Astrocyte (in vitro differentiated cells and primary cell): ENCODE results near the gene LASP1NB.
A peak's percentile ranks its signal among the peaks of the same experiment; 100 is the strongest.

Experiments used
- DNase-seq: peaks from one replicate; pipeline ENCODE4 v3.0.0-alpha.2; 2010; ENCODE audit warnings: low read depth
- FAIRE-seq: peaks from 2 replicates; lab custom pipeline; 2011; peaks lifted over from hg19 to GRCh38; lab: Jason Lieb, UNC
- H2AFZ ChIP-seq: 2 replicates; pipeline ENCODE4 v1.6.0; 2012; ENCODE audit warnings: low read depth, low read length, inconsistent platforms
- H3K27ac ChIP-seq: 2 replicates; pipeline ENCODE4 v1.5.1; 2011; ENCODE audit warnings: low read depth, low read length, inconsistent platforms
- H3K27me3 ChIP-seq: 2 replicates; pipeline ENCODE4 v1.6.0; 2011; ENCODE audit warnings: low read length, inconsistent platforms; ENCODE audit not compliant: insufficient read depth
- H3K36me3 ChIP-seq: 2 replicates; pipeline ENCODE4 v1.5.1; 2011; ENCODE audit warnings: low read length, inconsistent platforms; ENCODE audit not compliant: insufficient read depth
- H3K4me1 ChIP-seq: 2 replicates; pipeline ENCODE4 v1.5.1; 2011; ENCODE audit warnings: low read length, inconsistent platforms; ENCODE audit not compliant: insufficient read depth
- H3K4me2 ChIP-seq: 2 replicates; pipeline ENCODE4 v1.6.0; 2012; ENCODE audit warnings: low read length, inconsistent platforms
- H3K4me3 ChIP-seq: 2 replicates; pipeline ENCODE4 v1.5.1; 2011; ENCODE audit warnings: low read depth, mild to moderate bottlenecking, low read length, inconsistent platforms; ENCODE audit not compliant: insufficient read depth
- H3K79me2 ChIP-seq: 2 replicates; pipeline ENCODE4 v1.6.0; 2012; ENCODE audit warnings: mild to moderate bottlenecking, low read length, inconsistent platforms; ENCODE audit not compliant: insufficient read depth
- H3K9ac ChIP-seq: 2 replicates; pipeline ENCODE4 v1.6.0; 2012; ENCODE audit warnings: mild to moderate bottlenecking, low read length, inconsistent platforms
- H3K9me3 ChIP-seq: 2 replicates; pipeline ENCODE4 v1.5.1; 2012; ENCODE audit warnings: low read depth, mild to moderate bottlenecking, low read length, inconsistent platforms; ENCODE audit not compliant: insufficient read depth
- H4K20me1 ChIP-seq: 2 replicates; pipeline ENCODE4 v1.6.0; 2012; ENCODE audit warnings: low read length, inconsistent platforms; ENCODE audit not compliant: insufficient read depth
- H3K27ac Mint-ChIP-seq: one replicate; pipeline ENCODE4 v1.8.0; 2021; ENCODE audit warnings: mild to moderate bottlenecking, mixed read lengths; ENCODE audit not compliant: unreplicated experiment
- H3K27me3 Mint-ChIP-seq: one replicate; pipeline ENCODE4 v1.8.0; 2021; ENCODE audit warnings: low read depth, mixed read lengths; ENCODE audit not compliant: unreplicated experiment
- H3K36me3 Mint-ChIP-seq: one replicate; pipeline ENCODE4 v1.8.0; 2021; ENCODE audit warnings: low read depth, mixed read lengths; ENCODE audit not compliant: unreplicated experiment
- H3K4me1 Mint-ChIP-seq: one replicate; pipeline ENCODE4 v1.8.0; 2021; ENCODE audit warnings: low read depth, mixed read lengths; ENCODE audit not compliant: unreplicated experiment
- H3K4me3 Mint-ChIP-seq: one replicate; pipeline ENCODE4 v1.8.0; 2021; ENCODE audit warnings: mild to moderate bottlenecking, moderate library complexity, mixed read lengths; ENCODE audit not compliant: unreplicated experiment
- H3K9me3 Mint-ChIP-seq: one replicate; pipeline ENCODE4 v1.8.0; 2021; ENCODE audit warnings: mild to moderate bottlenecking, mixed read lengths; ENCODE audit not compliant: unreplicated experiment
- CTCF ChIP-seq: IDR thresholded peaks from 2 replicates; pipeline ENCODE4 v1.5.1; 2011; ENCODE audit warnings: low read depth, mild to moderate bottlenecking, inconsistent platforms, low read length, moderate library complexity; ENCODE audit not compliant: insufficient read depth
- EZH2 ChIP-seq: IDR thresholded peaks from 2 replicates; pipeline ENCODE4 v1.6.1; 2012; ENCODE audit warnings: mild to moderate bottlenecking, low read length, inconsistent platforms; ENCODE audit not compliant: insufficient read depth

Gene LASP1NB

GRCh38 chr17:38883592-38884526, 41.6 kb upstream of the LASP1NB start:
- Mint-ChIP-seq H3K4me1 (peaks cover 78% of the 10 kb centered on the region), H3K4me3 (peak overlapping the region; percentile 74), H3K36me3 (peaks cover 17% of the 10 kb centered on the region), H3K9me3 (no peaks in the 10 kb centered on the region), H3K27me3 (no peaks in the 10 kb centered on the region), H3K27ac (peak overlapping the region; percentile 49)
- Histone ChIP-seq H3K9ac (peak overlapping the region; percentile 4), H3K27me3 (no peaks in the 10 kb centered on the region), H3K79me2 (peaks cover 87% of the 10 kb centered on the region), H2AFZ (no peak overlapping the region), H3K27ac (no peak overlapping the region), H4K20me1 (peaks cover 98% of the 10 kb centered on the region), H3K9me3 (no peaks in the 10 kb centered on the region), H3K4me2 (peak overlapping the region; percentile 60), H3K4me1 (peaks cover 63% of the 10 kb centered on the region), H3K4me3 (no peak overlapping the region), H3K36me3 (peaks cover 27% of the 10 kb centered on the region)
- TF ChIP-seq EZH2, result no peak
- TF ChIP-seq CTCF, result no peak
- no peak for FAIRE-seq
- DNase-seq, result peak; percentile 47

GRCh38 chr17:38885044-38885727, 40.2 kb upstream of the LASP1NB start:
- H2AFZ ChIP-seq, result no peak overlapping the region
- H3K27ac Mint-ChIP-seq, result no peak overlapping the region
- H3K36me3 ChIP-seq, result peaks cover 27% of the 10 kb centered on the region
- H3K9ac ChIP-seq, result no peak overlapping the region
- H3K27me3 ChIP-seq, result no peaks in the 10 kb centered on the region
- DNase-seq (no peak), FAIRE-seq (no peak)
- H3K9me3 Mint-ChIP-seq, result no peaks in the 10 kb centered on the region
- H3K4me1 ChIP-seq, result peaks cover 55% of the 10 kb centered on the region
- H3K4me3 ChIP-seq, result no peak overlapping the region
- no peaks in the 10 kb centered on the region for H3K9me3 ChIP-seq
- TF ChIP-seq CTCF (no peak), EZH2 (no peak)
- H3K79me2 ChIP-seq, result peaks cover 98% of the 10 kb centered on the region
- H3K4me2 ChIP-seq, result peak overlapping the region; percentile 9
- H4K20me1 ChIP-seq, result peaks cover 99% of the 10 kb centered on the region
- peaks cover 14% of the 10 kb centered on the region for H3K36me3 Mint-ChIP-seq
- peaks cover 71% of the 10 kb centered on the region for H3K4me1 Mint-ChIP-seq
- no peaks in the 10 kb centered on the region for H3K27me3 Mint-ChIP-seq
- peak overlapping the region; percentile 77 for H3K4me3 Mint-ChIP-seq
- H3K27ac ChIP-seq, result no peak overlapping the region
